Right renal cortex interstitium (tissue), 3 donors: ENCODE results near the gene C11orf24. TPM values are rescaled to one million over a fixed set of nuclear protein-coding genes. Genes with fewer than 3 reads are reported as not detected.
"Not testable (repeated sequence)": the region's sequence is repeated elsewhere in the genome, so short reads cannot be mapped to it uniquely, and the experiment has no call there.

Experiments
- DNase-seq, 3 donors: peaks; one replicate each; pipeline ENCODE4 v3.0.0-alpha.2; 2013; ENCODE audit warnings: low read depth in 3 of 3, low spot score in 2 of 3
- polyA plus RNA-seq, 3 donors: library from polyadenylated mRNA; unstranded; fragments of 120-200 nt; gene quantifications; one replicate each; pipeline ENCODE4 v1.2.1, GENCODE V29; 2013; ENCODE audit not compliant: insufficient read length in 3 of 3

Gene C11orf24
- polyA plus RNA-seq, 3 donors = 20.3 to 22.0 (median 20.4) TPM

DNA sequence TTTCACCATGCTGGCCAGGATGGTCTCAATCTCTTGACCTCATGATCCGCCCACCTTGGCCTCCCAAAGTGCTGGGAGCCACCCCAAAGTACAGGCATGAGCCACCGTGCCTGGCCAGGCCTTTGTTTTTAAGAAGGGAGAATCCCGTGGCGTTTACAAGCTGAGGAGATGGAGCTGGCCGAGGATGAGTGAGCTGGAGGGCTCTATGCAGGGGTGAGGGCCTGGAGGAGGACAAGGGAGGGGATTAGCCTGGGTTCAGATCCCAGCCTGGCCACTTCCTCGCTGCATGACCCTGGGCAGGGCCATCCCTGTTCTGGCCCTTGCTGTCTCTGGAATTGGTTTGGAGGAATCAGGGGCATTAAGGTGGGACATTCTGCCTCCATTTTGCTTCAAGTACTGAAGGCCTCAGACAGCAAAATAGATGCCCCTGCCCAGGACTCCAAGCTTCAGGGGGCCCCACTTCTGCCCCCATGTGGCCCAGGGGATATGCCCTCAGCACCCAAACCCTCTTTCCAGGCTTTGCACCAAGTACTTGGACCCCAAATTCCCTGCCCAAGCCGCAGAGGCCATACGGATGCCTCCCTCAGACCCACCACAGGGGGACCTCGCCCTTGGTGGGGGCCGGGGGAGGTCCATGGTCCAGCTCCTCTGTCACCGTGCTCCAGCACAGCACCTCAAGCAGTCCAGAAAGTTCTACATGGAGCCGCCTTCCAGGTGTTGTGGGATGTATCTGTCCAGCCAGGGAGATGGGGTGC is 28.5 kb upstream of the C11orf24 start:
- no peak for DNase-seq

DNA sequence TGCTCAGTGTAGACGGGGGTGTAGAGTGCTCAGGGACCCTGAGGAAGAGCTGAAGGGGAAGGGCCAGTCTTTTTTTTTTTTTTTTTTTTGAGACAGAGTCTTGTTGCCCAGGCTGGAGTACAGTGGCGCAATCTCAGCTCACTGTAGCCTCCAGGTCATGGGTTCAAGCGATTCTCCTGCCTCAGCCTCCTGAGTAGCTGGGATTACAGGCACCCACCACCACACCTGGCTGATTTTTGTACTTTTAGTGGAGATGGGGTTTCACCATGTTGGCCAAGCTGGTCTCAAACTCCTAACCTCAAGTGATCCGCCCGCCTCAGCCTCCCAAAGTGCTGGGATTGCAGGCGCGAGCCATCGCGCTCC is 27.7 kb upstream of the C11orf24 start:
- not testable (repeated sequence) for DNase-seq

DNA sequence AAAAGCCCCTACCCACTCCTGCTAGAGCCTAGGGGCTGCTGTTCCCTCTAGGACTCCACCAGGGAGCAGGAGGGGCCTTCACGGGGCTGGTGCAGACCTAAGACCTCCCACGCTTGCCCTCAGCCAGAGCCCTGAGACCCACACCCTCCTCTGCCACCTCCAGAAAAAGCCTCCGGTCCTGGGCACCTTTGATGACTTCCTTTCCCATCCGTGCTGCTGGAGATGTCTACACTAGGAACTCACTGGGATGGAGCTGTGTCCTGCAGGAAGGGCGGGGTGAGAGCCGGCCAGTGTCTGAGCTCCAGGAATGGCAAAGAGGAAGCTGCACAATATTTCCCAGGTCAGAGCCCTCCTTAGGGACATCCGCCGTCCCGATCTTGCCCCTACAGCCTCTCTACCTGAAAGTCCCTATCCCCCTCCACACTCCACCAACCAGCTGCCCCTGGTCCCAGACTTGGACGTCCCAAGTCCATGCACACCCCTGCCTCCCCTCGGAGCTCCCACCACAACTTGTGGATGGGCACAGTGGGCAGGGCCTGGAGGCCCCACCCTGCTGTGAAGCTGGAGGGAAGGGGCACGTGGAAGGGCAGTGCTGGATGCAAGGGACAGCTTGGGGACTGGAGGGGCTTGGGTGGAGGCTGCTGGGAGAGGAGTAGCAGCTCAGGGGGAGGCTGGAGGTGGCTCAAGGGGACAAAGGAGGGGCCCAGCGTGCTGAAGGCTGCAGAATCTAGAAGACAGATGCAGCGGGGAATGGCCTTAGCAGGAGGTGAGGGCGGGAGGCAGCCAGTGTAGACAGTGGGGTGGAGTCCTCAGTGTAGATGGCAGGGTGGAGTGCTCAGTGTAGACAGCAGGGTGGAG is 27.1 kb upstream of the C11orf24 start:
- no peak for DNase-seq

DNA sequence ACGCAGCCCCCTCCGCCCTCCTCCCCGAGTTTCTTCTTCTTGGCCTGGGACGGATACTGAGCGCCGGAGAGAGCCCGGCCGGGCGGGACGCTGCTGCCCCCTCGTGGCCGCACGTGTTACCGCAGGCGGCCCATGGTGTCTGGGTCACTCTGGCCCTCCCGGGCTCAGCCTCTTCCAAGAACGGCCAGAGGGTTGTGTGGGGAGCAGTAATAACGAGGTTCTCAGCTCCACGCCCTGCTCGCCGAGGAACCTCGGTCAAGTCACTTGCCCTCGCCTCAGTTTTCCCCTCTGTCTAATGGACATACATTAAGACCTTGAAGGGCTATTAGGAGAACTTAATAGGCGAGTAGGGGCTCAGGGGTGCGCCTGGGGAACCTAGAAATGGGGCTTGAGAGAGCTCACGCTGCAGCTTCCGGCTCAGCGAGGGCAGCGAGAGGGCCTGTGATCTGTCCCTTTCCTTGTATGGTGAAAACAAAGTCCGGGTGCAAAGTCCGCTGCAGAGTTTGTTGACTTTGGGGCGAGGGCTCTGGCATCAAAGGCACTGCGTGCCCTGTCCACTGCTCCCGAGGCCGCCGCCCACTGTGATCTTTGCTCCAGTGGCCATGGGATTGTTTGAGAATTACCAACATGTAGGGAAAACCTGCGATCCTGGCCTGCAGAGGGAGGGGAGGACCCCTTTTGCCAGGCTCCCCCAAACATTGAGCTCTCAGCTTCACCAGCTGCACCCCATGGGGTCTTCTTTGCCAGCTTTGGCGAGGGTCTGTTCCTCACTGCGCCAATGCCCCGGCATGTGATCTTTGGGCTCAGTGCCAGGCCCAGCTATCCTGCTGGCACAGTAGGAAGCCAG is 26.3 kb upstream of the C11orf24 start:
- no peak for DNase-seq

DNA sequence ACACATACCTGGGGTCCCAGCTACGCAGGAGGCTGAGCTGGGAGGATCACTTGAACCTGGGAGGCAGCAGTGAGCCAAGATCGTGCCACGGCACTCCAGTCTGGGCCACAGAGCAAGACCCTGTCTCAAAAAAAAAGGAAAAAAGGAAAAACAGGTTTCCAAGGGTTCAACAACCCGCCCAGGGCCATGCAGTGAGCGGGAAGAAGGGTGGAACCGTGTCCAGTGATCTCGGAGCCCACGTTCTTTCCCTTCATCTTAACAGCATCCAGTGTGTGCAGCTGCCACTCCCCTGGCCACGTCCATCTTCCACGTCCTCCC is 25.7 kb upstream of the C11orf24 start:
- DNase-seq = no peak

DNA sequence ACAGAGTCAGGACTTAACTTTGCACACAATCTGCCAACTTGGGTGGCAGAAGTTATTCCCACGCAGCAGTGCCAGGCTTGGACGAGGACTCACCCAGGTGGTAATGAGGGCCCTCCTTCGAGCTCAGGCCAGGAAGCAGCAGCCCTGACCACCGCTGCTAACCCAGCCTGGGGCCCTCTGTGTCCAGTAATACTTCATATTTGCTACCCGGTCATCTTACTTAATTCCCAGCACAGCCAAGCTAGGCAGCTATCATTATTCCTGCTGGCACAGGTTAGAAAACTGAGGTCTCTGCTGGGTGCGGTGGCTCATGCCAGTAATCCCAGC is 25.2 kb upstream of the C11orf24 start:
- no peak for DNase-seq

DNA sequence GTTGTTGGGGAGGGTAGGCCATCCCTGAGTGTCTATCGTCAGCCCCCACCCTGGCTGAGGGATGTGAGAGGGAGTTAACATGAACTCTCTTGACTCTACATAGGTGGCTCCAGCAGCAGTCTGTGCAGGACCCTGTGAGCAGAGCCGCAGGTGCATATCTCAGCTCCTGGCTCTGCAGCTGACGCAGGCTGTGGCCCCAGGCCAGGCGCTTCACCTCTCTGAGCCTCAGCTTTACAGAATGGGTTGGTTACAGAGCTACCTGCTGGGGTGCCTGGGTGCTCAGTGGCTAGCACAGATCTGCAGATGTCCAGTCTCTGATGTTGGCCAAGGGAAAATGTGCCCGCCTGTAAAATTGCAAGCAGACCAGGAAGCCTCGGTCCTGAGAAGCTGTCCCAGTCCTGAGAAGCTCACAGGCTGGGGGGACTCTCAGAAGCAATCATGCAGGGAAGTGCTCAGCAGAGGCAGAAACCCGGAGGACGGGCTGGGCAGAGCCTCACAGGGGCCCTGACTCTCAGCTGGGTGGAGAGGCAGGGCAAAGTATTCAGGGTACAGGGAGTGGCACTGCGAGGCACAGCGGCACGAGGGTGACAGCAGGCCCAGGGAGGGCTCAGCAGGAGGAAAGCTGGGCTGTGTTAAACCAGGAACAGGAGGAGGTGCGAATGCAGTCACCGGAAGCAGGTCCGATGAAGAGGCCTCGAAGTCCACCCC is 24.7 kb upstream of the C11orf24 start:
- no peak for DNase-seq

DNA sequence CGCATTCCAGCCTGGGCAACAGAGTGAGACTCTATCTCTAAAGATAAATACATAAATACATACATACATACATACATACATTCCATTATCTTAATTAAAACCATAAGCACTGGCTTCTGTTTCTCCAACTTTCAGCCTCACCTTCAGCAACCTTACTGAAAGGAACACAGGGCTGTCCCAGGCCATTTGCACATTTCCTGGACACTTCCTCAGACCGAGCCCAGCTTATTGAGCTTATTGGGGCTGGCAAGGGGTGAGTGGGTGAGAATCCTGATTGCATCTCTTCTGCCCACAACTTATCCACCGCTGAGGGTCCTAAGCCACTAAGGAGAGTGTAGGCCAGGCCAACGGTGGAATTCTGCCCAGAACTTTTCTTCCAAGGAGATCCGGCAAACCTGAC is 24.2 kb upstream of the C11orf24 start:
- no peak for DNase-seq

DNA sequence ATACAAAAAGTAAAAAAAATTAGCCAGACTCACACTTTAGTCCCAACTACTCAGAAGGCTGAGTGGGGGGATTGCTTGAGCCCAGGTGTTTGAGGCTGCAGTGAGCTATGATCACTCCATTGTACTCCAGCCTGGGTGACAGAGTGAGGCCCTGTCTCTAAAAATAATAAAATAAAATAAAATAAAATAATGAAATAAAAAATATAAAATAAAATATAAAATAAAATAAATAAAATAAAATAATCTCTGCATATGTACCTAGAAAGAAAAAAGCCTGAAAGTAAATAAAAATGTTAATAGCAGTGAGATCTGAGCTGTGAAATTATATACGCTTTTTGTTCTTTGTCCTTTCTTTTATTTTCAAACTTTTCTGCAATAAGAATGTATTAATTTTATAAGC is 23.5 kb upstream of the C11orf24 start:
- no peak for DNase-seq

DNA sequence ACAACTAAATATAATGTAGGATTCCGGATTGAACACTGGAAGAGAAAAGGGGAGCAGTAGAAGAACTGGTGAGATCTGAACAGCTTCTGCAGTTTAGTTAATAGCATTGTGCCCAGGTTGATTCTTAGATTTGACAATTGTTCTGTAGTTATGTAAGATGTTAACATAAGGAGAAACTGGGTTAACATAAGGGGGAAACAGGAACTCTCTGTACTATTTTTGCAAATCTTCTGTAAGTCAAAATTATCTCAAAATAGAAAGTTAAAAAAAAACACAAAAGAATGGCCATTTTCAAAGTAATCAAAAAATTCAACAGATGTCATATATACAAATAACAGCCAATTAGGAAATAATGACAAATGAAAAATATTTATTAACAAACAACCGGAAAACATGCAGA is 21.9 kb upstream of the C11orf24 start:
- no peak for DNase-seq

DNA sequence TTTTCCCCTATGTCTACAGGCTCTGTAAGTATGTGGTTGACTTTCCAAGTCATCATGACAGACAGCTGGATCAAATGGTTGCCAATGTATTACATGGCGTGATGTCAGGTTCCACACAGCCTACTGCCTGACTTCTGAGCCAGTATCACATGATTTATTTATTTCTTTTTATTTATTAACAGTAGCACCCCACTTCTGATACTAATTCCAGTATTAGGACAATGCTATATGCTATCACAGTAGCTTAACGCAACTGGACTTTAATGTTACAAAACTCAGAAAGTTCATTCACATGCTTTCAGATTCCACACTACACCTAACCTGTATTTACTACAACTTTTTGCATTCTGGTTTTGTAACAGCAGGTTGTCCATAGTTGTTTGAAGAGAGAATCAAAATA is 17.7 kb upstream of the C11orf24 start:
- no peak for DNase-seq

DNA sequence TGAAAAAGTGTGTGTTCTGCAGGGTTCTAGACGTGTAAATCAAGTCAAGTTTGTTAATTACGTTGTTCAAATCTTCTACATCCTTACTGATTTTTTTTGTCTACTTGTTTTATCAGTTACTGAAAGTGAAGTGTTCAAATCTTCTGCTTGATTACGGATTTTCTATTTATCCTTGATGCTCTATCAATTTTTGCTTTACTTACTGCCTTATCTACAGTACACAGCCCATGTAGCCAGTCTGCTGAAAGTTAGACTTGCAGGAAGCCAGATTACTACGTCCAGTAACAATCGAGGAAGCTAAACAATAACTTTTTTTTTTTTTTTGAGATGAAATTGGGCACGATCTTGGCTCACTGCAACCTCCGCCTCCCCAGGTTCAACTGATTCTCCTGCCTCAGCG is 15.6 kb upstream of the C11orf24 start:
- DNase-seq = no peak

DNA sequence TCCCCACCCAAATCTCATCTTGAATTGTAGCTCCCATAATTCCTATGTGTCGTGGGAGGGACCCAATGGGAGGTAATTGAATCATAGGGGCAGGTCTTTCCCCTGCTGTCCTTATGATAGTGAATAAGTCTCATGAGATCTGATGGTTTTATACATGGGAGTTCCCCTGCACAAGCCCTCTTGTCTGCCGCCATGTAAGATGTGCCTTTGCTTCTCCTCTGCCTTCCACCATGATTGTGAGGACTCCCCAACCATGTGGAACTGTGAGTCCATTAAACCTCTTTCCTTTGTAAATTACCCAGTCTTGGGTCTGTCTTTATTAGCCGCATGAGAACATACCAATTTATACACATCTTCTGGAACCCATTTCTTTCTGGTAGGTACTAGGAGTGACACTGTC is 12.8 kb upstream of the C11orf24 start:
- DNase-seq = not testable (repeated sequence)

DNA sequence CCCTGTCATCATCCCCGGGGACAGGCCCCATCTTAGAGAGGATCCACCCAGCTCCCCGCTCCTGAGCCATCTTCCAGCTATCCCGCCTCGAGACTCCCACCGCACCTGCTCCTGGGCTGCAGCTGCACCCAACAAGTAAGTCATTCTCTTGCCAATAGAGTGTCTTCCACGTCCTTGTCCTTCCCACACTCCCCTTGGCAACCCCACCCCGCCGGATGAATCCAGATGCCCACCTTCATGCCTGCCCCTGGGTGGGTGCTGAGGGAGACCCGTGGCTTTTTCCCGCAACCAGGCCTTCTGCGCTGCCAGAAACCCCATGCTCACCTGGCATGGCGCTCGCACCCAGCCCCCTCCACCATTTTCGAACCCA is 11.1 kb upstream of the C11orf24 start:
- no peak for DNase-seq

DNA sequence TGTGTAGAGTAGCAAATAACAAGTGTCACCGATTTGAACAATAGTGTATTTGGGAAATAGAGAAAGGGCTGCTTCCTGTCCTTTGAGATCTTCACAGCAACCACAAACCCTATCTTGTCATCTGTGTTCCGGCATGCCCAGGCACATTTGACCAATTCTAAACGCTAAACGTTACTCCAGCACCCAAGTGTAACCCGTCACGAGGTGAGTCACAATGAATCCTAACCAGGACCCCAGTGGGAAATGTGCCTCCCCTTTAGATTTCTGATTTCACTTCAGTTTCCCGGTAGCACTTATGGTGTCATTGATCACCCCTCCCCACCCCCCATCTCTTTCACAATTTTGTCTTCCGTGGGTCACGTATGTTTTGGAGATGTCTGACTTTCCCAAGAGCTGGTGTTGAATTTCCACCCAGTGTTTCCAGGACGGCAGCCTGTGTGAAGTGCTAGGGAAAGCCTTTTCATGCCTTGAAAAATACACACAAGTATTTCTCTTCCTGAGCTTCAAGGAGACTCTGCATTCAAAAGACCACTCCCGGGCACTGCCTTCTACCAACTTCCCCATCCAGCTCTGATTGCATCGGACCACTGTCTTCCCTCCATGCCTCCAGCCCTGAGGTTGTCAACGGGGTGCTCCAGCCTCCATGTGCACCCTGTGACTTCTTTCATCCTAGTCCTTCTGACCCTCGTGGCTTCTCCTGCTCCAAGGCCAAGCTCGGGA is 10.5 kb upstream of the C11orf24 start:
- DNase-seq = no peak

DNA sequence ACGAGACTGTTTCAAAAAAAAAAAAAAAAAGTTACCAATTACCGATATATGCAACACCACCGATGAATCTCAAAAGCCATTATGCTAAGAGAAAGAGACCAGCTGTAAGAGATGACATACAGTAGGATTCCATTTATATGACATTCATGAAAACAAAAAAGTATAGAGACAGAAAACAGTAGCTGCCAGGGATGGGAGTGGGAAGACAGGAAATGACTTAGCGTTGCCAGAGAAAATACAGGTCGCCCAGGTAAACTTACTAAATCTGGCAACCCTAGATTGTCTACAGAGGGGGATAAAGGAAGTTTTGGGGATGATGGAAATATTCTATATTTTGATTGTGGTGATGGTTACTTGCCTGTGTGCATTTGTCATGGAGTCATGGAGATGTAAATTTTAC is 7.9 kb upstream of the C11orf24 start:
- no peak for DNase-seq

DNA sequence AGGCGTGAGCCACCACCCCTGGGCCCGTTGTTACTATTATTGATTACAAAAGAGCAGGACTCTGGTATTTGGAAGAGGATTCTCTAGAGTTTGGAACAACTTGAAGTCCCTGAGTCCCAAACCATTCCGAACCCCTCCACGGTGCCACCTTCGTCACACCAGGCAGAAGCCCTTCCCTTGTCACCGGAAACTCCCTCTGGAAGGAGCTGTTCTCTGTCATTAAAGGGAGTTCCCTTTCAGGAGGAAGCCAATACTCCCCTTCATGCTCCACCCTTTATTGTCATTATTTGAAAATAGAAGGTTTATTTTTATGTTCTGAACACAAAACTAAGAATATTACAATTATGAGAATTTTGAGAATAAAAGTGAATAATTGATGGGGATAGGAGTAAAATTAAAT is 5.1 kb upstream of the C11orf24 start:
- DNase-seq = no peak

DNA sequence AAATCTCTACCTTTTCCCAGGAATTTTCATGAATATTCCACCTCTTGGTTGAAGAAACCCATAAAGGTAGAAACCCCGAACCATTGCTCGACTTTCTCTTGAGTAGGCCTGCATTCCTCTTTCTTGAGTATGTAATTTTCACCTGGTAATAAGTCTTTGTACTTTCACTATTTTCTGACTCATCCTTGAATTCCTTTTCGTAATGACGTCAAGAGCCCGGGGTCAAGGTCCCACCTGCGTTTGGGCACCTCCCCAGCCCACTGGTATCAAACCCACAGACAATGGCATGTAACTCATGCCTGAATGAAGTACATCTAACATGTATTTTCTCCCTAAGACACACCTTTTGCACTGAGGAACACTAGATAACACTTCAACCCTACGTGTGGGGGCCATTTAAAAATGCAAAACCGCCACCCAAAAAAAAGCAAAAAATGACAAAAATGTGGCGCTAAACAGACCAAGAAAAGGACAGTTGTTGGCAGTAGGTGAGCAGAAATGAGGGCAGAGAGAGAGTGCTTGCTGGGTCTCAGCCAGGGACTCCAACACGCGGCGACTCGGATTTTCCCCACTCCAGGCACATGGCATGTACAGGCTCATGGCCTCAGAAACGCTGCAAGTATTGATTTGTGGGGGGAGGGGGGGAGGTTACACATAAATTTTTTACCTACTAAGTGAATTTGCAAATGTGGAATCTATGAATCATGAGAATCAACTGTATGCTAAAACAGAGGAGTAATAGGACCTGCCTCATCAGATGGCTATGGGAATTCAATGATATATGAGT is 4.1 kb upstream of the C11orf24 start:
- no peak for DNase-seq

DNA sequence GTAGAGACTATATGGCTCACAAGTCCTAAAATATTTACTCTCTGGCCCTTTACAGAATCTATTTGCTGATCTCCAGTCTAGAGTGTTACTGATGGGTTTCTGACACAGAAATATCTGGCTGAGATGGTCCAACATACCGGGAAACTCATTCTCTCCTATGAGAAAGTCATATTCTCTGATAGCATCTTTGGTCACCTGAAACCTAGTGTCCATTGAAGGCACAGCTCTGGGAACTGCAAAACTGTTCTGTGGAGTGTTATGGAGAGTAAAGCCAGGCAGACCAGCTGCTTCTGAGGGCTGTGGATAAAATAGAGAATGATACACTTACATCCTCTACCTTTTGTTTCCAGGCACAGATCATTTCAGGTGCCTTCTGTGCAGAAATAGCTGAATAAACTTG is 2.5 kb upstream of the C11orf24 start:
- no peak for DNase-seq
